ENCODE data around the gene CDK19. TPM values are rescaled to one million over a fixed set of nuclear protein-coding genes. Genes with fewer than 3 reads are reported as not detected.

The CDK19 gene
- total and polyA plus RNA-seq, 2 of the 13 experiments (the other 11 are each of a cell fraction or from before 2014, with no cell fraction given), result 13.4 to 27.0 TPM

- TF ChIP-seq, protein P1, sequence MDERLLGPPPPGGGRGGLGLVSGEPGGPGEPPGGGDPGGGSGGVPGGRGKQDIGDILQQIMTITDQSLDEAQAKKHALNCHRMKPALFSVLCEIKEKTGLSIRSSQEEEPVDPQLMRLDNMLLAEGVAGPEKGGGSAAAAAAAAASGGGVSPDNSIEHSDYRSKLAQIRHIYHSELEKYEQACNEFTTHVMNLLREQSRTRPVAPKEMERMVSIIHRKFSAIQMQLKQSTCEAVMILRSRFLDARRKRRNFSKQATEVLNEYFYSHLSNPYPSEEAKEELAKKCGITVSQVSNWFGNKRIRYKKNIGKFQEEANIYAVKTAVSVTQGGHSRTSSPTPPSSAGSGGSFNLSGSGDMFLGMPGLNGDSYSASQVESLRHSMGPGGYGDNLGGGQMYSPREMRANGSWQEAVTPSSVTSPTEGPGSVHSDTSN (CRISPR knock-in tag; IDR thresholded peaks at IDR 0.05), result no peak
- TF ChIP-seq PHF8 (CRISPR knock-in tag; IDR thresholded peaks at IDR 0.05), result peak; percentile 89
- TF ChIP-seq ZNF839 (CRISPR knock-in tag; IDR thresholded peaks at IDR 0.05; ENCODE audit: borderline replicate concordance), result 0 out of 2 replicates have a peak, but pooled peaks have one; percentile 61
- peak; percentile 72 for TF ChIP-seq ERF (CRISPR knock-in tag; IDR thresholded peaks at IDR 0.05)
- 0 out of 2 replicates have a peak, but pooled peaks have one; percentile 47 for TF ChIP-seq ZBED4 (CRISPR knock-in tag; IDR thresholded peaks at IDR 0.05; ENCODE audit: borderline replicate concordance)
- TF ChIP-seq ZNF550 (CRISPR knock-in tag; IDR thresholded peaks at IDR 0.05; ENCODE audit: borderline replicate concordance), result no peak
- TF ChIP-seq DRAP1 (CRISPR knock-in tag; IDR thresholded peaks at IDR 0.05), result peak; percentile 95; the same call in 1 of the 2 replicates
- TF ChIP-seq HNF4G (IDR thresholded peaks at IDR 0.05; ENCODE audit: borderline replicate concordance, low read depth, low read length), result no peak
- TF ChIP-seq HNF4G (CRISPR knock-in tag; IDR thresholded peaks at IDR 0.05; ENCODE audit: borderline replicate concordance, low read depth), result no peak
- TF ChIP-seq, protein P2, sequence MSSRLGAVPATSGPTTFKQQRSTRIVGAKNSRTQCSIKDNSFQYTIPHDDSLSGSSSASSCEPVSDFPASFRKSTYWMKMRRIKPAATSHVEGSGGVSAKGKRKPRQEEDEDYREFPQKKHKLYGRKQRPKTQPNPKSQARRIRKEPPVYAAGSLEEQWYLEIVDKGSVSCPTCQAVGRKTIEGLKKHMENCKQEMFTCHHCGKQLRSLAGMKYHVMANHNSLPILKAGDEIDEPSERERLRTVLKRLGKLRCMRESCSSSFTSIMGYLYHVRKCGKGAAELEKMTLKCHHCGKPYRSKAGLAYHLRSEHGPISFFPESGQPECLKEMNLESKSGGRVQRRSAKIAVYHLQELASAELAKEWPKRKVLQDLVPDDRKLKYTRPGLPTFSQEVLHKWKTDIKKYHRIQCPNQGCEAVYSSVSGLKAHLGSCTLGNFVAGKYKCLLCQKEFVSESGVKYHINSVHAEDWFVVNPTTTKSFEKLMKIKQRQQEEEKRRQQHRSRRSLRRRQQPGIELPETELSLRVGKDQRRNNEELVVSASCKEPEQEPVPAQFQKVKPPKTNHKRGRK (CRISPR knock-in tag; IDR thresholded peaks at IDR 0.05), result no peak
- TF ChIP-seq ZFP62 (CRISPR knock-in tag; IDR thresholded peaks at IDR 0.05), result no peak
- TF ChIP-seq, protein P3, sequence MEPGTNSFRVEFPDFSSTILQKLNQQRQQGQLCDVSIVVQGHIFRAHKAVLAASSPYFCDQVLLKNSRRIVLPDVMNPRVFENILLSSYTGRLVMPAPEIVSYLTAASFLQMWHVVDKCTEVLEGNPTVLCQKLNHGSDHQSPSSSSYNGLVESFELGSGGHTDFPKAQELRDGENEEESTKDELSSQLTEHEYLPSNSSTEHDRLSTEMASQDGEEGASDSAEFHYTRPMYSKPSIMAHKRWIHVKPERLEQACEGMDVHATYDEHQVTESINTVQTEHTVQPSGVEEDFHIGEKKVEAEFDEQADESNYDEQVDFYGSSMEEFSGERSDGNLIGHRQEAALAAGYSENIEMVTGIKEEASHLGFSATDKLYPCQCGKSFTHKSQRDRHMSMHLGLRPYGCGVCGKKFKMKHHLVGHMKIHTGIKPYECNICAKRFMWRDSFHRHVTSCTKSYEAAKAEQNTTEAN (CRISPR knock-in tag; conservative IDR thresholded peaks at IDR 0.05), result peak; percentile 49; the same call in 1 of the 2 replicates
- TF ChIP-seq HOXA3 (CRISPR knock-in tag; IDR thresholded peaks at IDR 0.05), result peak; percentile 14; the same call in 1 of the 2 replicates
- no peak for TF ChIP-seq ZNF850 (CRISPR knock-in tag; conservative IDR thresholded peaks at IDR 0.05)
- no peak for TF ChIP-seq ZNF773 (CRISPR knock-in tag; IDR thresholded peaks at IDR 0.05; ENCODE audit: borderline replicate concordance)
- TF ChIP-seq ZNF83 (CRISPR knock-in tag; IDR thresholded peaks at IDR 0.05; ENCODE audit: borderline replicate concordance), result no peak
- no peak for TF ChIP-seq RELA (CRISPR knock-in tag; IDR thresholded peaks at IDR 0.05)
- peak; percentile 58; the same call in 1 of the 2 replicates for TF ChIP-seq RNF2 (conservative IDR thresholded peaks at IDR 0.05; ENCODE audit: low read depth)
- no peak for TF ChIP-seq ZFYVE20 (CRISPR knock-in tag; IDR thresholded peaks at IDR 0.05; ENCODE audit: borderline replicate concordance, low read depth)
- no peak for TF ChIP-seq KDM6A (CRISPR knock-in tag; IDR thresholded peaks at IDR 0.05; ENCODE audit: low read depth)
- no peak for TF ChIP-seq HOXD1 (CRISPR knock-in tag; IDR thresholded peaks at IDR 0.05)
Measured at GRCh38 chr6:110815411-110816409, at the start of gene CDK19 (continued).

Data from HepG2 (cell line).